Measurements from ENCODE around the gene GFRA1. TPM values are rescaled to one million over a fixed set of nuclear protein-coding genes. Genes with fewer than 3 reads are reported as not detected.

The GFRA1 gene
- total RNA-seq, 1 donor from 2014 or later = 14.0 TPM

GRCh38 chr10:116150606-116151005, 122.4 kb downstream of the GFRA1 start:
- Histone ChIP-seq H3K4me3 (no peak overlapping the region), H3K4me2 (no peak overlapping the region), H3K9ac (no peak overlapping the region), H3K36me3 (no peaks in the 10 kb centered on the region), H3K27ac (no peak overlapping the region), H3K79me2 (ENCODE audit: low read depth) (no peaks in the 10 kb centered on the region), H3K9me3 (ENCODE audit: low read depth) (no peaks in the 10 kb centered on the region), H3K27me3 (no peaks in the 10 kb centered on the region), H4K20me1 (ENCODE audit: low read depth) (no peaks in the 10 kb centered on the region), H3K4me1 (no peaks in the 10 kb centered on the region), H2AFZ (replicated peaks) (no peak overlapping the region), H3F3A (ENCODE audit: low read depth) (no peaks in the 10 kb centered on the region)
- no peak for DNase-seq (ENCODE audit: low spot score)
- Mint-ChIP-seq H3K4me1 (peaks cover 17% of the 10 kb centered on the region), H3K27ac (no peak overlapping the region), H3K9me3 (peaks cover 4% of the 10 kb centered on the region), H3K4me3 (no peak overlapping the region), H3K27me3 (ENCODE audit: insufficient read depth, low read depth) (peaks cover 6% of the 10 kb centered on the region), H3K36me3 (no peaks in the 10 kb centered on the region)
- TF ChIP-seq CTCF (IDR thresholded peaks at IDR 0.05) (no peak), EZH2 (IDR thresholded peaks at IDR 0.05) (no peak), EZH2phosphoT487 (IDR thresholded peaks at IDR 0.05) (no peak)

GRCh38 chr10:116147147-116147905, 125.7 kb downstream of the GFRA1 start:
- Histone ChIP-seq H3K9ac (no peak overlapping the region), H4K20me1 (ENCODE audit: low read depth) (no peaks in the 10 kb centered on the region), H3K4me1 (no peaks in the 10 kb centered on the region), H3F3A (ENCODE audit: low read depth) (no peaks in the 10 kb centered on the region), H3K36me3 (no peaks in the 10 kb centered on the region), H3K9me3 (ENCODE audit: low read depth) (no peaks in the 10 kb centered on the region), H3K27me3 (no peaks in the 10 kb centered on the region), H3K4me3 (no peak overlapping the region), H3K4me2 (no peak overlapping the region), H3K79me2 (ENCODE audit: low read depth) (no peaks in the 10 kb centered on the region), H2AFZ (replicated peaks) (no peak overlapping the region), H3K27ac (no peak overlapping the region)
- Mint-ChIP-seq H3K4me1 (peaks cover 23% of the 10 kb centered on the region), H3K27me3 (ENCODE audit: insufficient read depth, low read depth) (peaks cover 6% of the 10 kb centered on the region), H3K36me3 (no peaks in the 10 kb centered on the region), H3K4me3 (no peak overlapping the region), H3K27ac (no peak overlapping the region), H3K9me3 (peaks cover 4% of the 10 kb centered on the region)
- no peak for DNase-seq (ENCODE audit: low spot score)
- TF ChIP-seq CTCF (IDR thresholded peaks at IDR 0.05) (no peak), EZH2 (IDR thresholded peaks at IDR 0.05) (no peak), EZH2phosphoT487 (IDR thresholded peaks at IDR 0.05) (no peak)

- TF ChIP-seq EZH2 (IDR thresholded peaks at IDR 0.05) (no peak), CTCF (IDR thresholded peaks at IDR 0.05) (no peak), EZH2phosphoT487 (IDR thresholded peaks at IDR 0.05) (no peak)
- Mint-ChIP-seq H3K9me3 (no peaks in the 10 kb centered on the region), H3K27ac (no peak overlapping the region), H3K27me3 (ENCODE audit: insufficient read depth, low read depth) (peaks cover 4% of the 10 kb centered on the region), H3K36me3 (no peaks in the 10 kb centered on the region), H3K4me3 (no peak overlapping the region), H3K4me1 (peaks cover 23% of the 10 kb centered on the region)
- Histone ChIP-seq H3K4me1 (no peaks in the 10 kb centered on the region), H4K20me1 (ENCODE audit: low read depth) (no peaks in the 10 kb centered on the region), H3K9ac (no peak overlapping the region), H3K27me3 (no peaks in the 10 kb centered on the region), H3K79me2 (ENCODE audit: low read depth) (no peaks in the 10 kb centered on the region), H3K9me3 (ENCODE audit: low read depth) (no peaks in the 10 kb centered on the region), H3K27ac (no peak overlapping the region), H2AFZ (replicated peaks) (no peak overlapping the region), H3K4me2 (no peak overlapping the region), H3K4me3 (no peak overlapping the region), H3K36me3 (no peaks in the 10 kb centered on the region), H3F3A (ENCODE audit: low read depth) (no peaks in the 10 kb centered on the region)
- no peak for DNase-seq (ENCODE audit: low spot score)
Measured at GRCh38 chr10:116146372-116147140, 126.5 kb downstream of the GFRA1 start.
